HCT116 (cell line): ENCODE measurements around the gene DYNC1I1. TPM values are rescaled to one million over a fixed set of nuclear protein-coding genes. Genes with fewer than 3 reads are reported as not detected.

Source experiments
- ATAC-seq: fragments of 200-7000 bp; cut with Tn5 transposase; 2 replicates; pipeline ENCODE4 v1.9.1; 2020; ENCODE audit warnings: mild to moderate bottlenecking, moderate library complexity
- BruUV-seq: library from RNA; stranded (reverse); fragments of 400-500 nt; replicated peaks from 2 replicates; lab custom pipeline; 2021; lab: Mats Ljungman, UMichigan
- CTCF ChIA-PET: fragments of 300-600 bp; sonication (Branson Sonifier 250); formaldehyde crosslinking; loops from one replicate; lab custom pipeline; 2021; ENCODE audit warnings: antibody characterized with exemption; lab: Charles Lee
- POLR2A ChIA-PET: fragments of 300-600, 350-600 bp; sonication (Branson Sonifier 250); formaldehyde crosslinking; loops from one replicate; lab custom pipeline; 2021; ENCODE audit warnings: antibody characterized with exemption; lab: Charles Lee
- RAD21 ChIA-PET, 2 experiments: fragments of 300-600 bp; sonication (Branson Sonifier 250); formaldehyde crosslinking; loops; one replicate each; lab custom pipeline; 2023; ENCODE audit warnings: low total read pairs in 2 of 2; ENCODE audit not compliant: uncharacterized antibody in 2 of 2, unreplicated experiment in 2 of 2, low non-redundant PET in 1 of 2; lab: Charles Lee
- DNase-seq: peaks from one replicate; pipeline ENCODE4 v3.0.0-alpha.2; 2010; ENCODE audit warnings: low read depth, low spot score
- H2AFZ ChIP-seq: fragments of 200-600 bp; shearing (Covaris generic), sonication (generic); 2 replicates; pipeline ENCODE4 v1.6.1; 2017; ENCODE audit warnings: low read depth, mixed run types, mixed read lengths, antibody characterized with exemption, low read length; ENCODE audit not compliant: poor library complexity, severe bottlenecking
- H3K27ac ChIP-seq: 2 replicates; pipeline ENCODE4 v1.5.1; 2012; ENCODE audit warnings: low read depth, low read length
- H3K27me3 ChIP-seq: fragments of 200-600 bp; sonication (generic); 2 replicates; pipeline ENCODE4 v1.6.1; 2016; ENCODE audit warnings: mixed run types, low read length, mixed read lengths; ENCODE audit not compliant: insufficient read depth
- H3K36me3 ChIP-seq, 2 experiments: fragments of 200-500 bp in 1 of 2; fragments of 200-600 bp in 1 of 2; sonication (Bioruptor generic) in 1 of 2; sonication (generic) in 1 of 2; 2 replicates each; pipeline versions ENCODE4 v1.5.1 to v1.6.1; 2014 to 2016; ENCODE audit warnings: low read length in 2 of 2, inconsistent platforms in 1 of 2, mixed read lengths in 1 of 2, mixed run types in 1 of 2; ENCODE audit not compliant: insufficient read depth in 2 of 2, control insufficient read depth in 1 of 2
- H3K4me1 ChIP-seq, 2 experiments: fragments of 200-600 bp in 1 of 2; sonication (generic) in 1 of 2; 2 replicates each; pipeline versions ENCODE4 v1.5.1 to v1.6.1; 2012 to 2017; ENCODE audit warnings: low read length in 2 of 2, inconsistent platforms in 1 of 2, mild to moderate bottlenecking in 1 of 2, mixed read lengths in 1 of 2, mixed run types in 1 of 2, moderate library complexity in 1 of 2; ENCODE audit not compliant: insufficient read depth in 2 of 2, control insufficient read depth in 1 of 2
- H3K4me2 ChIP-seq: fragments of 200-600 bp; sonication (generic); 2 replicates; pipeline ENCODE4 v1.6.1; 2017; ENCODE audit warnings: mixed run types, low read length, mixed read lengths
- H3K4me3 ChIP-seq, 2 experiments: fragments of 200-600 bp in 1 of 2; sonication (generic) in 1 of 2; replicated peaks in 1 of 2; 2 replicates each; pipeline ENCODE4 v1.5.1; 2011 to 2016; ENCODE audit warnings: low read length in 2 of 2, control low read depth in 1 of 2, low read depth in 1 of 2, mild to moderate bottlenecking in 1 of 2, mixed read lengths in 1 of 2, mixed run types in 1 of 2
- H3K79me2 ChIP-seq: fragments of 200-600 bp; sonication (generic); 2 replicates; pipeline ENCODE4 v1.6.1; 2017; ENCODE audit warnings: mild to moderate bottlenecking, mixed run types, low read length, moderate library complexity, mixed read lengths; ENCODE audit not compliant: insufficient read depth
- H3K9ac ChIP-seq: fragments of 200-600 bp; sonication (generic); 2 replicates; pipeline ENCODE4 v1.6.1; 2016; ENCODE audit warnings: low read length, mixed read lengths
- H3K9me2 ChIP-seq: fragments of 200-600 bp; sonication (generic), shearing (Covaris generic); 2 replicates; pipeline ENCODE4 v1.6.1; 2017; ENCODE audit warnings: mixed run types, mild to moderate bottlenecking, moderate library complexity; ENCODE audit not compliant: insufficient read depth
- H3K9me3 ChIP-seq, 2 experiments: fragments of 200-500 bp in 1 of 2; fragments of 200-600 bp in 1 of 2; sonication (Bioruptor generic) in 1 of 2; sonication (generic) in 1 of 2; 2 replicates each; pipeline ENCODE4 v1.6.1; 2014 to 2017; ENCODE audit warnings: low read length in 2 of 2, mixed read lengths in 2 of 2, inconsistent platforms in 1 of 2, low read depth in 1 of 2, mild to moderate bottlenecking in 1 of 2, mixed run types in 1 of 2, moderate library complexity in 1 of 2; ENCODE audit not compliant: control insufficient read depth in 1 of 2, insufficient read depth in 1 of 2
- H4K20me1 ChIP-seq: fragments of 200-600 bp; sonication (generic), shearing (Covaris generic); 2 replicates; pipeline ENCODE4 v1.6.1; 2017; ENCODE audit warnings: mixed run types, mild to moderate bottlenecking, moderate library complexity; ENCODE audit not compliant: insufficient read depth
- ATF3 ChIP-seq: IDR thresholded peaks from 2 replicates; pipeline ENCODE4 v1.6.1; 2012
- CBX3 ChIP-seq: IDR thresholded peaks from 2 replicates; pipeline ENCODE4 v1.6.1; 2012; ENCODE audit warnings: low read depth
- CEBPB ChIP-seq: IDR thresholded peaks from 2 replicates; pipeline ENCODE4 v1.6.1; 2012; ENCODE audit warnings: low read depth
- EZH2 ChIP-seq: fragments of 200-600 bp; sonication (generic); IDR thresholded peaks from 2 replicates; pipeline ENCODE4 v1.6.1; 2017; ENCODE audit warnings: antibody characterized with exemption, mixed run types
- JUND ChIP-seq: IDR thresholded peaks from 2 replicates; pipeline ENCODE4 v1.6.1; 2012
- POLR2A ChIP-seq: IDR thresholded peaks from 2 replicates; pipeline ENCODE4 v1.7.0; 2011; ENCODE audit warnings: borderline replicate concordance; ENCODE audit not compliant: insufficient read depth, insufficient read length; ENCODE audit errors: extremely low read depth
- RAD21 ChIP-seq: IDR thresholded peaks from 2 replicates; pipeline ENCODE4 v1.6.1; 2012; ENCODE audit warnings: low read depth, mild to moderate bottlenecking
- REST ChIP-seq: IDR thresholded peaks from 2 replicates; pipeline ENCODE4 v1.6.1; 2012; ENCODE audit warnings: low read depth
- SIN3A ChIP-seq: IDR thresholded peaks from 2 replicates; pipeline ENCODE4 v1.6.1; 2012; ENCODE audit warnings: low read depth
- SP1 ChIP-seq: IDR thresholded peaks from 2 replicates; pipeline ENCODE4 v1.6.1; 2012; ENCODE audit warnings: low read depth
- SRF ChIP-seq: IDR thresholded peaks from 2 replicates; pipeline ENCODE4 v1.6.1; 2012; ENCODE audit warnings: low read depth
- ZBTB33 ChIP-seq: IDR thresholded peaks from 2 replicates; pipeline ENCODE4 v1.6.1; 2011; ENCODE audit warnings: mild to moderate bottlenecking, low read length, moderate library complexity; ENCODE audit not compliant: insufficient replicate concordance; ENCODE audit errors: extremely low read depth
- intact Hi-C: fragments of 100-400 bp; cut with micrococcal nuclease; formaldehyde crosslinking; loops from 2 replicates; pipeline ENCODE4 v1.10.0; 2022
- total RNA-seq: library from RNA; stranded (reverse); gene quantifications from one replicate; pipeline ENCODE4 v1.2.1, GENCODE V29; 2021; ENCODE audit not compliant: unreplicated experiment

Gene DYNC1I1
- total RNA-seq, 1 experiment from 2014 or later, result not detected

- Histone ChIP-seq H3K9me3 (no peaks in the 10 kb centered on the region), H3K9ac (no peak overlapping the region), H4K20me1 (no peaks in the 10 kb centered on the region), H3K4me3 (no peak overlapping the region), H3K27ac (no peak overlapping the region), H3K4me1 (no peaks in the 10 kb centered on the region), H2AFZ (no peak overlapping the region), H3K9me2 (no peaks in the 10 kb centered on the region), H3K79me2 (no peaks in the 10 kb centered on the region), H3K4me2 (no peak overlapping the region), H3K27me3 (peaks cover 20% of the 10 kb centered on the region; the same call in 1 of the 2 replicates), H3K36me3 (no peaks in the 10 kb centered on the region)
- ATAC-seq (no peak), DNase-seq (no peak)
- intact Hi-C loops, result no loop called here
- no TSS peak for BruUV-seq
- ChIA-PET CTCF (no interaction called here), RAD21 (no interaction called here), POLR2A (no interaction called here)
- no peak for TF ChIP-seq CEBPB
- no peak for TF ChIP-seq EZH2
- no peak for TF ChIP-seq POLR2A
- TF ChIP-seq ATF3, result no peak
- no peak for TF ChIP-seq REST
- TF ChIP-seq RAD21, result no peak
Observed at GRCh38 chr7:96017877-96018276, 245.5 kb downstream of the DYNC1I1 start.

GRCh38 chr7:96021568-96021967 lies 249.2 kb downstream of the DYNC1I1 start:
- DNase-seq (no peak), ATAC-seq (no peak)
- no peak overlapping the region for H3K4me2 ChIP-seq
- H3K9ac ChIP-seq, result no peak overlapping the region
- no peaks in the 10 kb centered on the region for H3K36me3 ChIP-seq
- no peak overlapping the region for H3K4me3 ChIP-seq
- H3K9me3 ChIP-seq, result no peaks in the 10 kb centered on the region
- H3K27me3 ChIP-seq, result peaks cover 18% of the 10 kb centered on the region; the same call in 1 of the 2 replicates
- H2AFZ ChIP-seq, result no peak overlapping the region
- RAD21 ChIA-PET, result no interaction called here
- POLR2A ChIA-PET, result no interaction called here
- CTCF ChIA-PET, result no interaction called here
- H3K27ac ChIP-seq, result no peak overlapping the region
- no peaks in the 10 kb centered on the region for H4K20me1 ChIP-seq
- intact Hi-C loops, result no loop called here
- H3K9me2 ChIP-seq, result no peaks in the 10 kb centered on the region
- H3K79me2 ChIP-seq, result no peaks in the 10 kb centered on the region
- no peaks in the 10 kb centered on the region for H3K4me1 ChIP-seq
- BruUV-seq, result no TSS peak
- no peak for TF ChIP-seq ZBTB33
- no peak for TF ChIP-seq SRF
- TF ChIP-seq JUND, result no peak
- no peak for TF ChIP-seq SIN3A
- TF ChIP-seq REST, result no peak
- no peak for TF ChIP-seq RAD21
- TF ChIP-seq CBX3, result no peak
- TF ChIP-seq SP1, result no peak
